OCI-LY3 (cell line): Measurements from ENCODE around the gene EDN2.

Source experiments
- H2AFZ ChIP-seq: fragments of 200-600, 300-600 bp; shearing (Covaris generic); 2 replicates; pipeline ENCODE4 v1.6.0; 2014; ENCODE audit warnings: antibody characterized with exemption, low read depth, low read length
- H3K27ac ChIP-seq: fragments of 200-600, 300-600 bp; sonication (generic); 2 replicates; pipeline ENCODE4 v1.5.1; 2014; ENCODE audit warnings: mild to moderate bottlenecking, low read length, moderate library complexity, mixed read lengths
- H3K27me3 ChIP-seq: fragments of 200-600, 300-600 bp; sonication (generic); 2 replicates; pipeline ENCODE4 v1.6.1; 2014; ENCODE audit warnings: low read depth, low read length, mixed read lengths
- H3K36me3 ChIP-seq: fragments of 200-600, 300-600 bp; sonication (generic); replicated peaks from 2 replicates; pipeline ENCODE3; 2014; ENCODE audit warnings: low read depth, low read length, mixed read lengths
- H3K4me1 ChIP-seq: fragments of 300-600, 200-600 bp; sonication (generic); 2 replicates; pipeline ENCODE4 v1.6.1; 2014; ENCODE audit warnings: low read length, mixed read lengths
- H3K4me2 ChIP-seq: fragments of 200-600, 300-600 bp; sonication (generic); 2 replicates; pipeline ENCODE4 v1.6.1; 2014; ENCODE audit warnings: low read length, mixed read lengths
- H3K4me3 ChIP-seq: fragments of 300-600, 200-600 bp; sonication (generic); 2 replicates; pipeline ENCODE4 v1.5.1; 2014; ENCODE audit warnings: antibody characterized with exemption, mild to moderate bottlenecking, low read length, moderate library complexity
- H3K79me2 ChIP-seq: fragments of 300-600, 200-600 bp; shearing (Covaris generic); 2 replicates; pipeline ENCODE4 v1.6.1; 2014; ENCODE audit warnings: mild to moderate bottlenecking, low read length, mixed read lengths
- H3K9ac ChIP-seq: fragments of 300-600, 200-600 bp; shearing (Covaris generic); 2 replicates; pipeline ENCODE4 v1.6.0; 2014; ENCODE audit warnings: mild to moderate bottlenecking, low read length, moderate library complexity
- H3K9me3 ChIP-seq: fragments of 200-600, 300-600 bp; shearing (Covaris generic); 2 replicates; pipeline ENCODE4 v1.6.1; 2014; ENCODE audit warnings: low read length, mixed read lengths; ENCODE audit not compliant: insufficient read depth
- H4K20me1 ChIP-seq: fragments of 200-600, 300-600 bp; sonication (generic); 2 replicates; pipeline ENCODE4 v1.6.1; 2016; ENCODE audit warnings: low read length, mixed read lengths; ENCODE audit not compliant: insufficient read depth
- CTCF ChIP-seq: fragments of 200-600, 300-600 bp; sonication (generic); IDR thresholded peaks from 2 replicates; pipeline ENCODE4 v1.5.1; 2014; ENCODE audit warnings: antibody characterized with exemption, low read length, low read depth
- EZH2phosphoT487 ChIP-seq: fragments of 200-600 bp; shearing (Covaris generic); IDR thresholded peaks from 2 replicates; pipeline ENCODE4 v1.6.1; 2018; ENCODE audit warnings: antibody characterized with exemption, mixed run types, low read depth

The EDN2 gene

GRCh38 chr1:41483960-41484401 is 502 bp downstream of the EDN2 start:
- Histone ChIP-seq H4K20me1 (no peaks in the 10 kb centered on the region), H3K4me1 (peaks cover 67% of the 10 kb centered on the region), H3K36me3 (no peaks in the 10 kb centered on the region), H3K79me2 (no peaks in the 10 kb centered on the region), H3K9me3 (no peaks in the 10 kb centered on the region), H3K27ac (no peak overlapping the region), H2AFZ (no peak overlapping the region), H3K4me2 (no peak overlapping the region), H3K27me3 (no peaks in the 10 kb centered on the region), H3K9ac (no peak overlapping the region), H3K4me3 (no peak overlapping the region)
- TF ChIP-seq EZH2phosphoT487 (no peak), CTCF (no peak)

GRCh38 chr1:41483001-41483850 is 1.3 kb downstream of the EDN2 start:
- Histone ChIP-seq H2AFZ (no peak overlapping the region), H3K36me3 (no peaks in the 10 kb centered on the region), H3K27me3 (no peaks in the 10 kb centered on the region), H3K9me3 (no peaks in the 10 kb centered on the region), H3K4me2 (no peak overlapping the region), H3K9ac (no peak overlapping the region; the same call in 1 of the 2 replicates), H3K79me2 (no peaks in the 10 kb centered on the region), H3K4me3 (no peak overlapping the region), H3K4me1 (peaks cover 61% of the 10 kb centered on the region), H3K27ac (no peak overlapping the region), H4K20me1 (no peaks in the 10 kb centered on the region)
- TF ChIP-seq CTCF (no peak), EZH2phosphoT487 (no peak)

GRCh38 chr1:41482001-41482765 is 2.3 kb downstream of the EDN2 start:
- H3K27me3 ChIP-seq, result no peaks in the 10 kb centered on the region
- no peaks in the 10 kb centered on the region for H4K20me1 ChIP-seq
- H3K27ac ChIP-seq, result no peak overlapping the region

More at GRCh38 chr1:41482001-41482765, 2.3 kb downstream of the EDN2 start:
- Histone ChIP-seq H2AFZ (no peak overlapping the region), H3K4me3 (no peak overlapping the region), H3K4me2 (no peak overlapping the region), H3K79me2 (no peaks in the 10 kb centered on the region), H3K9me3 (no peaks in the 10 kb centered on the region), H3K36me3 (no peaks in the 10 kb centered on the region), H3K4me1 (peaks cover 55% of the 10 kb centered on the region), H3K9ac (no peak overlapping the region; the same call in 1 of the 2 replicates)
- TF ChIP-seq CTCF (no peak), EZH2phosphoT487 (no peak)
